SK-N-SH treated with all-trans-retinoic acid at 6 μM for 48 hours (cell line): Measurements from ENCODE around the gene IFNK.

Source experiments
- ARNTL ChIP-seq: fragments of 450-650 bp; formaldehyde crosslinking; IDR thresholded peaks from 2 replicates; pipeline ENCODE4 v1.5.0; 2020; ENCODE audit warnings: low read depth, mild to moderate bottlenecking, moderate library complexity, borderline replicate concordance
- CREB5 ChIP-seq: fragments of 250-450 bp; sonication (Bioruptor Pico); IDR thresholded peaks from 2 replicates; pipeline ENCODE4 v1.5.1; 2020; ENCODE audit warnings: low read depth, mild to moderate bottlenecking, moderate library complexity
- CSDC2 ChIP-seq: fragments of 250-450 bp; sonication (Bioruptor Pico); IDR thresholded peaks from 2 replicates; pipeline ENCODE4 v1.5.0; 2020; ENCODE audit warnings: mild to moderate bottlenecking, moderate library complexity
- ZNF8 ChIP-seq: fragments of 450-650 bp; formaldehyde crosslinking; IDR thresholded peaks from 2 replicates; pipeline ENCODE4 v1.5.0; 2020; ENCODE audit warnings: mild to moderate bottlenecking, moderate library complexity
- TF ChIP-seq, protein P1 (sequence below): fragments of 250-450 bp; sonication (Bioruptor Pico); IDR thresholded peaks from 2 replicates; pipeline ENCODE4 v1.8.0; 2020; ENCODE audit warnings: mild to moderate bottlenecking, moderate library complexity, borderline replicate concordance
- TF ChIP-seq, protein P2 (sequence below): fragments of 250-450 bp; sonication (Bioruptor Pico); IDR thresholded peaks from 2 replicates; pipeline ENCODE4 v1.5.0; 2020; ENCODE audit warnings: mild to moderate bottlenecking, moderate library complexity

DNA sequence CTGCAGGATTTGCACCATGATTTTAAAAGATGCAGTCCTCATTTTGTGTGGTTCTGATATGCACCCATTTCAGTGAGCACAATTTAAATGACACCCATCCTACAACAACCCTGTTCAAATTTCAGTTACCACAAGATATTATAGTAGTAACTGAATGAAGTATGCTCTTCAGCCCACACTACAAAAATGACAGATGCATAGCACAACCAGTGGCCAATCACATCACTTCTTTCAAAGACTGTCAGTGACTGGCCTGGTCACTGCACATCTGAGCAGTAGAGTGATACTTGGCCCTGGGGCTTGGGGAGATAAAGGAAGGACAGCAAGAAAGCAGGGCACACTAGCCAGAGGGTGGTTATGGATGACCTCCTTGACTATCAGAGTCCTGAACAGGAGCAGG, 19.8 kb upstream of the IFNK start:
- TF ChIP-seq CREB5 (CRISPR knock-in tag), result no peak
- no peak for TF ChIP-seq ARNTL (CRISPR knock-in tag)
- TF ChIP-seq, protein P1, sequence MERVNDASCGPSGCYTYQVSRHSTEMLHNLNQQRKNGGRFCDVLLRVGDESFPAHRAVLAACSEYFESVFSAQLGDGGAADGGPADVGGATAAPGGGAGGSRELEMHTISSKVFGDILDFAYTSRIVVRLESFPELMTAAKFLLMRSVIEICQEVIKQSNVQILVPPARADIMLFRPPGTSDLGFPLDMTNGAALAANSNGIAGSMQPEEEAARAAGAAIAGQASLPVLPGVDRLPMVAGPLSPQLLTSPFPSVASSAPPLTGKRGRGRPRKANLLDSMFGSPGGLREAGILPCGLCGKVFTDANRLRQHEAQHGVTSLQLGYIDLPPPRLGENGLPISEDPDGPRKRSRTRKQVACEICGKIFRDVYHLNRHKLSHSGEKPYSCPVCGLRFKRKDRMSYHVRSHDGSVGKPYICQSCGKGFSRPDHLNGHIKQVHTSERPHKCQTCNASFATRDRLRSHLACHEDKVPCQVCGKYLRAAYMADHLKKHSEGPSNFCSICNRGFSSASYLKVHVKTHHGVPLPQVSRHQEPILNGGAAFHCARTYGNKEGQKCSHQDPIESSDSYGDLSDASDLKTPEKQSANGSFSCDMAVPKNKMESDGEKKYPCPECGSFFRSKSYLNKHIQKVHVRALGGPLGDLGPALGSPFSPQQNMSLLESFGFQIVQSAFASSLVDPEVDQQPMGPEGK, result no peak
- TF ChIP-seq ZNF8 (CRISPR knock-in tag), result no peak
- TF ChIP-seq, protein P2, sequence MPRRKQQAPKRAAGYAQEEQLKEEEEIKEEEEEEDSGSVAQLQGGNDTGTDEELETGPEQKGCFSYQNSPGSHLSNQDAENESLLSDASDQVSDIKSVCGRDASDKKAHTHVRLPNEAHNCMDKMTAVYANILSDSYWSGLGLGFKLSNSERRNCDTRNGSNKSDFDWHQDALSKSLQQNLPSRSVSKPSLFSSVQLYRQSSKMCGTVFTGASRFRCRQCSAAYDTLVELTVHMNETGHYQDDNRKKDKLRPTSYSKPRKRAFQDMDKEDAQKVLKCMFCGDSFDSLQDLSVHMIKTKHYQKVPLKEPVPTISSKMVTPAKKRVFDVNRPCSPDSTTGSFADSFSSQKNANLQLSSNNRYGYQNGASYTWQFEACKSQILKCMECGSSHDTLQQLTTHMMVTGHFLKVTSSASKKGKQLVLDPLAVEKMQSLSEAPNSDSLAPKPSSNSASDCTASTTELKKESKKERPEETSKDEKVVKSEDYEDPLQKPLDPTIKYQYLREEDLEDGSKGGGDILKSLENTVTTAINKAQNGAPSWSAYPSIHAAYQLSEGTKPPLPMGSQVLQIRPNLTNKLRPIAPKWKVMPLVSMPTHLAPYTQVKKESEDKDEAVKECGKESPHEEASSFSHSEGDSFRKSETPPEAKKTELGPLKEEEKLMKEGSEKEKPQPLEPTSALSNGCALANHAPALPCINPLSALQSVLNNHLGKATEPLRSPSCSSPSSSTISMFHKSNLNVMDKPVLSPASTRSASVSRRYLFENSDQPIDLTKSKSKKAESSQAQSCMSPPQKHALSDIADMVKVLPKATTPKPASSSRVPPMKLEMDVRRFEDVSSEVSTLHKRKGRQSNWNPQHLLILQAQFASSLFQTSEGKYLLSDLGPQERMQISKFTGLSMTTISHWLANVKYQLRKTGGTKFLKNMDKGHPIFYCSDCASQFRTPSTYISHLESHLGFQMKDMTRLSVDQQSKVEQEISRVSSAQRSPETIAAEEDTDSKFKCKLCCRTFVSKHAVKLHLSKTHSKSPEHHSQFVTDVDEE (CRISPR knock-in tag), result no peak
- TF ChIP-seq CSDC2 (CRISPR knock-in tag), result no peak
